IPS-20b (cell line): ENCODE measurements around the gene CHDH.

ENCODE experiments used
- H3K27ac ChIP-seq: one replicate; pipeline ENCODE4 v1.5.1; 2013; ENCODE audit warnings: low read length
- H3K27me3 ChIP-seq: 2 replicates; pipeline ENCODE4 v1.6.1; 2013; ENCODE audit warnings: mild to moderate bottlenecking, low read length, inconsistent platforms; ENCODE audit not compliant: insufficient read depth
- H3K36me3 ChIP-seq: 2 replicates; pipeline ENCODE4 v1.6.1; 2013; ENCODE audit warnings: low read depth, mild to moderate bottlenecking, inconsistent platforms, low read length, moderate library complexity; ENCODE audit not compliant: insufficient read depth
- H3K4me1 ChIP-seq: 2 replicates; pipeline ENCODE4 v1.6.1; 2013; ENCODE audit warnings: mild to moderate bottlenecking, control low read depth, inconsistent platforms, low read length, moderate library complexity; ENCODE audit not compliant: insufficient read depth
- H3K4me3 ChIP-seq: 2 replicates; pipeline ENCODE4 v1.5.1; 2013; ENCODE audit warnings: mild to moderate bottlenecking, low read length, inconsistent platforms
- H3K9ac ChIP-seq: 2 replicates; pipeline ENCODE4 v1.6.1; 2013; ENCODE audit warnings: low read depth, mild to moderate bottlenecking, inconsistent platforms, low read length, moderate library complexity
- H3K9me3 ChIP-seq: 2 replicates; pipeline ENCODE4 v1.6.1; 2013; ENCODE audit warnings: mild to moderate bottlenecking, low read depth, low read length, inconsistent platforms; ENCODE audit not compliant: insufficient read depth

Gene CHDH

DNA sequence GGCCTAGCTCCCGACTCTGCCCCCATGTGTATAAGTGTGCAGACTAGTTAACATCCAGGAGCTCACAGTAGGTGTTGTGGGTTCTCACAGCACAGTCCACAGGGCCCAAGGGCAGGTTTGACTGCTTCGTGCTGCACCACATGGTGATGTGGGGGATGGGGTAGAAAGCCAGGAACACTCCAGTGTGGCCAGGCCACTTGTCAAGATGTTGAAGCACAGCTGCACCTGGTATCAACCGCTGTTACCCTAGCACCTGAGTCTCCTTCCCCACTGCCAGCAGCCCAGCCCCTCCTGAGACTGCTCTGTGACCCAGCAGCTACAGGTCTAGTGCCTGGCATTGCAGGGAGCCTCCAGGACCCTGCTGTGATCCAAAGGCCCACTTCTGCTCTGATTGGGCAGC, 53.4 kb downstream of the CHDH start:
- H3K9ac ChIP-seq: no peak overlapping the region
- no peak overlapping the region for H3K27ac ChIP-seq
- H3K4me1 ChIP-seq: peaks cover 5% of the 10 kb centered on the region; the same call in 1 of the 2 replicates
- no peak overlapping the region for H3K4me3 ChIP-seq
- no peaks in the 10 kb centered on the region for H3K27me3 ChIP-seq
- no peaks in the 10 kb centered on the region for H3K9me3 ChIP-seq
- H3K36me3 ChIP-seq: no peaks in the 10 kb centered on the region

DNA sequence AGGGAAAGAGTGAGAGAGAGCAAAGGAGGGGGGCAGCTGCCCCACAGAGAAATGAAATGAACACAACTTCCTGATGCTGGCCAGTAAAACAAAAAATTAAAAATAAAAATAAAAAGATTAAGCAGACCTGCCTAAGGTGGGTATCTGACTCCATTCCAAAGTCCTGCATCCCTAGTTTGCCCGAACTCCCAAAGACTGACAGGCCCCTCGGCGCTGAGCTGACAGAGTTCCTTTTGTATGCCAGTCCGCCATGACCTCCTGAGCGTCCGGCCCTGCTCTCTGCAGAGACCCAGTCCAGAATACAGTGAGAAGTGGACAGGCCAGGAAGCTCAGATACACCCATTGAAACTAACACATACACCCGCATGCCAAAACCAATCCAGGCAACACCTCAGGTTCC, 54.9 kb downstream of the CHDH start:
- H3K9me3 ChIP-seq: no peaks in the 10 kb centered on the region
- H3K27ac ChIP-seq: no peak overlapping the region
- H3K9ac ChIP-seq: no peak overlapping the region
- peaks cover 5% of the 10 kb centered on the region; the same call in 1 of the 2 replicates for H3K4me1 ChIP-seq
- H3K4me3 ChIP-seq: no peak overlapping the region
- no peaks in the 10 kb centered on the region for H3K36me3 ChIP-seq
- no peaks in the 10 kb centered on the region for H3K27me3 ChIP-seq

DNA sequence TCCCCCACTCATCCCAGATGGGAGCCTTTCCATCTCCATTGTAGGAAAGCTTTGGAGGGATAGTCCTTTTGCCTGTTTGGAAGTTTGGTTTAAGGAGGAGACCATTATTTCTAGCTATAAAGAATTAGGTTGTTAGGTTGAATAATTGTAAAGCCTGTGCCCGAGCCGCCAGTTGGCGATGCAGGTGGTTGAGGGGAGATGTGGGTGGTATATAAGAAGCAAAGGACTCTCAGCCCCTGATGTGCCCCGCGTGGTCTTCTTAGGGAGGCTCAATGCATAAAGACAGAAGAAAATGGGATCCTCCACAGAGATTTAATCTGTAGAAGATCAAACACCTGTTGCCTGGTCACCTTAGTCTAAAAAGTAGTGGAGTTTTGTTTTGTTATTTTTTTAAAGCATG, 55.7 kb downstream of the CHDH start:
- Histone ChIP-seq H3K27me3 (no peaks in the 10 kb centered on the region), H3K27ac (no peak overlapping the region), H3K36me3 (no peaks in the 10 kb centered on the region), H3K4me3 (no peak overlapping the region), H3K9ac (no peak overlapping the region), H3K9me3 (no peaks in the 10 kb centered on the region), H3K4me1 (peaks cover 5% of the 10 kb centered on the region; the same call in 1 of the 2 replicates)

DNA sequence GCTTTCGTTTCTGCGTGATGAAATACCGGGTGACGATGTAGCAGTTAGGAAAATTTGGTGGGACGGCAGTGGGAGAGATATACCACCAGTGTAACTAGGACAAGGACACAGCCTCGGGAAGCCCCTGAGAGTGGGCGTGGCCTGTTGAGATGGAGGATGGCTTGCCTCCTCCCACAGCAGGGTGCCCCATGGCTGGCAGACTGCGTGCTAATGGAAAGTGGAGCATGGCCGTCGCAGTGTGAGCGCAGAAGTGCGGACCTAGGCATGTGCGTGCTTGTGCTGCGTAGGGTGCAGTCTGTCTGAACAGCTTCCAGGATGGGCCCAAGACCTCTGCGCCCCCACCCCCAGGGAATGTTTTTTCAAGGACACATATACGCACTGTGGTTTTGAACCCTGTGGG, 56.8 kb downstream of the CHDH start:
- no peaks in the 10 kb centered on the region for H3K27me3 ChIP-seq
- no peak overlapping the region for H3K27ac ChIP-seq
- no peaks in the 10 kb centered on the region for H3K4me1 ChIP-seq
- no peak overlapping the region for H3K9ac ChIP-seq
- H3K36me3 ChIP-seq: no peaks in the 10 kb centered on the region
- no peaks in the 10 kb centered on the region for H3K9me3 ChIP-seq
- no peak overlapping the region for H3K4me3 ChIP-seq

DNA sequence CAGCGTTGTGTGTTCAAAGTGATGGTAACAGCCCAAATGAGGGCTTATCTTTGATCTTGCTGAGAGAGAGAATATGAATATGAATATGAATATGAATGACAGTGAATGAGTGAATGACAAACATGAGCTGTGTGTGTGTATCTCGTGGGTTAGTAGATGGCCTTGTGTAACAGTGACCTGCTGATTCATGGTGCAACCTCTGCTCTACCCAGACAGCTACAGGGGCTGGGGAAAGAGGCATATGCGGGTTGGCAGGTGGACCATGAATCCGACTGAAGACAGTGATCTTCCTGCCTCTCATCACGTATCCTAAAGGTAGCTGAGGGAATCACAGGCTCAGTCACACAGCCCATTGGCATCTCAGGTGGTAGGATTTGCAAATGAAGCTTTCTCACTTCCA, 58.2 kb downstream of the CHDH start:
- Histone ChIP-seq H3K36me3 (no peaks in the 10 kb centered on the region), H3K27ac (no peak overlapping the region), H3K4me1 (no peaks in the 10 kb centered on the region), H3K9ac (no peak overlapping the region), H3K9me3 (no peaks in the 10 kb centered on the region), H3K4me3 (no peak overlapping the region), H3K27me3 (no peaks in the 10 kb centered on the region)

DNA sequence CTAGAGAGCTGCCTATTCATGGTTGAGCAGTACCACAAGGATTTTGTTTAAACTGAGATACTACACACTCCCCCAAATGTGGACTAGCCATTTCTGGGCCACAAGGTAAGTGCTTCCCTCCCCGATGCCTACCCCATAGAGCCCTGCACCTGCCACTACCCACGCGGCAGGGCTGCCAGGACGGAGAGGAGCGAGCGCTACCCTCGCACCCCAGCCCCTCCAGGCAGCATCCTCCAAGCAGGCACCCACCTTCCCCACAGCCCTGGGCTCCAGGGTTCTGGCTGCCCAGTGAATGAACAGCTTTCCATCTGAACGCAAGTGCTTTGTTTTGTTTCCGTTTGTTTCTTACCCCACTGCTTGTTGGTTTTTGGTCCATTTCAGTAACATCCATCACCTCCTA, 59.2 kb downstream of the CHDH start:
- Histone ChIP-seq H3K4me1 (no peaks in the 10 kb centered on the region), H3K27ac (no peak overlapping the region), H3K36me3 (no peaks in the 10 kb centered on the region), H3K4me3 (no peak overlapping the region), H3K9ac (no peak overlapping the region), H3K9me3 (no peaks in the 10 kb centered on the region), H3K27me3 (no peaks in the 10 kb centered on the region)

DNA sequence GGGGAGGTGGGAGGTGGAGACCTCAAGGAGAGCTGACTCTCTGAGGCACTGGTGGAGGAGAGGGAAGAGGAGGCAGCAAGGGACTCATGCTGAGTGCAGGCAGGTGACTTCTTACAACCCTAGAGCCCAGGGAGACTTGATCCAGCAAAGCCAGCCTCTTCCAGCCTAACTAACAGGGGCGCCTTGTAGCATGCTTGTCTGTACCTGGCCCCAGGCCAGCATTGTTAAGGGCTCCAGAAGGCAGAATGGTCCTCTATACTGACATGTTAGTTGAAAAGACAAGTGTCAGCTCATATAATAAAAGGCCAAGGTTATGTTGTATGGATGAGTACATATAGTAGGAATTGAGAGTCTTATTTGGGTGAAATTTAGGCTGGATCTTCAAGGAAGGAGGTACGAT, 65.4 kb downstream of the CHDH start:
- Histone ChIP-seq H3K27me3 (no peaks in the 10 kb centered on the region), H3K4me3 (no peak overlapping the region), H3K9ac (no peak overlapping the region), H3K9me3 (no peaks in the 10 kb centered on the region), H3K4me1 (no peaks in the 10 kb centered on the region), H3K27ac (no peak overlapping the region), H3K36me3 (no peaks in the 10 kb centered on the region)

DNA sequence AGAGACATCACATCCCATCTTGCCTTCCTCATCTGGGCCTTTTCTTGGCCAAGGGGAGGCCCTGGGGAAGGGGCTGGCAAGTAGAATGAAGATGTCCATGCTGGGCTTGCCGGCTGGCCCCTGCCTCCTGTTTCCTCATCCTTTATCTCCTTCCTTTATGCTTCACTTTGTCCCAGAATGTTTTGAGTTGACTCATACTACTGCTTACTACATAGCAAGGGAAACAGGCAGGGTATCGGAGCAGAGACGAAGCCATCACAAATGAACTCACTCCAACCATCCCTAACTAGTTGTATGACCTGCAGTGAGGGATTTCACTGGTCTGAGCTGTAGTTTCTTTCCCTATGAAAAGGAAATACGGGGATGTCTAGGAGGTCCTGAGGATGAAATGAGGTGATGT, 66.0 kb downstream of the CHDH start:
- H3K9ac ChIP-seq: no peak overlapping the region
- H3K27ac ChIP-seq: no peak overlapping the region
- no peaks in the 10 kb centered on the region for H3K9me3 ChIP-seq
- no peaks in the 10 kb centered on the region for H3K27me3 ChIP-seq
- no peak overlapping the region for H3K4me3 ChIP-seq
- H3K4me1 ChIP-seq: no peaks in the 10 kb centered on the region
- H3K36me3 ChIP-seq: no peaks in the 10 kb centered on the region

DNA sequence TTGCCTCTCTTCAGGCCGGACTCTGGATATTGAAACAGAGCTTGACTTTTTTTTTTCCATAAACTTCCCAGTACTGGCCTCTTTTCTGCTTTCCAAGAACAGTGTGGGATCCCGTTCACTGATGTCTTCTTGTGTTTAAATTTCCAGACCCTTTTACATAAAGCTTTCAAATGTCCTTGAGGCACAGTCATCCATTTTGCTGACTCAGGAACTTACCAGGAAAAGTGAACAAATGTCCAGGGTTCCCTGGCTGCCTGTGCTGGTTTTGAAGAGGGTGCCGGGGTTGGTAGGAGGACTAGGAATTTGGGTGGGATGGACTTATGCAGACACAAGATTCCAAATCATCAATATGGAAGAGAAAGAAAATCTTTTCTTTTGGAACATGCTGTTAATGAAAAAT, 68.1 kb downstream of the CHDH start:
- H3K9ac ChIP-seq: no peak overlapping the region
- no peaks in the 10 kb centered on the region for H3K27me3 ChIP-seq
- H3K9me3 ChIP-seq: no peaks in the 10 kb centered on the region
- no peak overlapping the region for H3K27ac ChIP-seq
- no peaks in the 10 kb centered on the region for H3K36me3 ChIP-seq
- no peak overlapping the region for H3K4me3 ChIP-seq
- peaks cover 1% of the 10 kb centered on the region; the same call in 1 of the 2 replicates for H3K4me1 ChIP-seq

DNA sequence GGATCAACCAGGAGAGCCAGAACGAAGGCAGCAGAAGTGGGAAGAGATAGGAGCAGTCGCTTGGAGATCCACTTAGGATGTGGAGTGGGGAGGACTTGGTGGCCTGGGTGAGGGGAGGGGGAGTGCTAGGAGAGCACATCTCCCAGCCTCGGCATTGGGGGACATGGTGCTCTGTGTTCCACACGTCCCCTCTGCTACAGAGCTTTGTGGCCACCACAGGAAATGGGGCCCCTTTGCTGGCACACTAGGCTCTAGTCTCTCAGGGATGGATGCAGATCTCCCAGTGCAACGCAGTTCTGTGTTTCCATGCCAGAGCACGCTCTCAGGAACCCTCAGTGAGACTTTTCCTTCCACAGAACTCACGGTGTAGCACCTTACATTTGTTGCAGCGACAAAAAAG, 68.8 kb downstream of the CHDH start:
- Histone ChIP-seq H3K4me3 (no peak overlapping the region), H3K27me3 (no peaks in the 10 kb centered on the region), H3K36me3 (no peaks in the 10 kb centered on the region), H3K9ac (no peak overlapping the region), H3K9me3 (no peaks in the 10 kb centered on the region), H3K4me1 (peaks cover 4% of the 10 kb centered on the region; the same call in 1 of the 2 replicates), H3K27ac (no peak overlapping the region)

DNA sequence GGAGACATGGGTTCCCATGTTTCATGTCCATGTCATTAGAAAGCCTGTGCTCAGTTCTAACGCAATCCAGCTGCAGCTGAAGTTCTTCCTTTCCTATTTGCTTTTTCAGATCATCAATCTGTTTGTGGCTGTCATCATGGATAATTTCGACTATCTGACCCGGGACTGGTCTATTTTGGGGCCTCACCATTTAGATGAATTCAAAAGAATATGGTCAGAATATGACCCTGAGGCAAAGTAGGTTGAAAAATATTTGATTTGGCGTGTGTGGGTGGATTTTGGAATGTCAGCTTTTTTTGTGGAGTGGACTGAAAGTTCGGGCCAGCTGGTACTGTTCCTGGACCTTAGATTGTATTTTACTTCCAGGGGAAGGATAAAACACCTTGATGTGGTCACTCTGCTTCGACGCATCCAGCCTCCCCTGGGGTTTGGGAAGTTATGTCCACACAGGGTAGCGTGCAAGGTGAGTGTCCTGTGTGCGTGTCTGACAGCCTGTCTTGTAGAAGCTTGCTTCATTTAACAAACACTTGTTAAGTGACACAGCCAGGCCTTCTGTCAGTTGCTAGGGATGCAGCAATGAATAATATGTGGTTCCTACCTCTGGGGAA, 69.6 kb downstream of the CHDH start:
- no peaks in the 10 kb centered on the region for H3K36me3 ChIP-seq
- no peak overlapping the region for H3K4me3 ChIP-seq
- H3K9me3 ChIP-seq: no peaks in the 10 kb centered on the region
- no peak overlapping the region for H3K9ac ChIP-seq
- H3K27ac ChIP-seq: no peak overlapping the region
- no peaks in the 10 kb centered on the region for H3K27me3 ChIP-seq
- H3K4me1 ChIP-seq: peaks cover 4% of the 10 kb centered on the region; the same call in 1 of the 2 replicates

DNA sequence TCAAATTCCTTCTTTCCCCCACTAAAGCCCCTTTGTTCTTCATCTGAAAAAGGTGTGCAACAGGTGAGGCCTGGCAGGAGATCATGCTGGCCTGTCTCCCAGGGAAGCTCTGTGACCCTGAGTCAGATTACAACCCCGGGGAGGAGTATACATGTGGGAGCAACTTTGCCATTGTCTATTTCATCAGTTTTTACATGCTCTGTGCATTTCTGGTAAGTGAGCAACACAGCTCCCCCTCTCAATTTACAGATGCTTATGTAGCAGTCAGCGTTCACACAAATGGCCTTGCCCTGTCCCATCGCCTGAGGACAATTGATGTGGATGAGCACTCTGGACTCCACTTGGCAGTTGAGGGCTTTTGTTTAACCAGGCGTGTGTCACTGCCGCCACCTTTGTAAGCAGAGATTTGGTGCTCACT, 70.4 kb downstream of the CHDH start:
- no peak overlapping the region for H3K9ac ChIP-seq
- no peaks in the 10 kb centered on the region for H3K9me3 ChIP-seq
- H3K27ac ChIP-seq: no peak overlapping the region
- H3K27me3 ChIP-seq: no peaks in the 10 kb centered on the region
- H3K4me1 ChIP-seq: peaks cover 4% of the 10 kb centered on the region; the same call in 1 of the 2 replicates
- no peak overlapping the region for H3K4me3 ChIP-seq
- no peaks in the 10 kb centered on the region for H3K36me3 ChIP-seq
